ENCODE results near the gene ACSS3. TPM values are rescaled to one million over a fixed set of nuclear protein-coding genes. Genes with fewer than 3 reads are reported as not detected.
"Not testable (repeated sequence)": the region's sequence is repeated elsewhere in the genome, so short reads cannot be mapped to it uniquely, and the experiment has no call there.

ACSS3 gene
- total RNA-seq, 1 donor from 2014 or later = 15.7 TPM

- H3K4me3 Mint-ChIP-seq = no peak overlapping the region
- TF ChIP-seq CTCF (conservative IDR thresholded peaks at IDR 0.05) = no peak
- H3K36me3 Mint-ChIP-seq (ENCODE audit: low read depth) = no peaks in the 10 kb centered on the region
- H3K27me3 Mint-ChIP-seq (ENCODE audit: low read depth) = no peaks in the 10 kb centered on the region
- H3K9me3 Mint-ChIP-seq = no peaks in the 10 kb centered on the region
- H3K4me1 Mint-ChIP-seq = no peaks in the 10 kb centered on the region
- no peak for DNase-seq (ENCODE audit: low read depth, low spot score)
- H3K27ac Mint-ChIP-seq (ENCODE audit: unreplicated experiment) = no peak overlapping the region
These were observed 17.0 kb downstream of the ACSS3 start for GRCh38 chr12:81094718-81095360.

GRCh38 chr12:81095501-81096232, 17.8 kb downstream of the ACSS3 start:
- TF ChIP-seq CTCF (conservative IDR thresholded peaks at IDR 0.05) = no peak
- Mint-ChIP-seq H3K4me3 (no peak overlapping the region), H3K9me3 (no peaks in the 10 kb centered on the region), H3K27me3 (ENCODE audit: low read depth) (no peaks in the 10 kb centered on the region), H3K27ac (ENCODE audit: unreplicated experiment) (no peak overlapping the region), H3K36me3 (ENCODE audit: low read depth) (no peaks in the 10 kb centered on the region), H3K4me1 (no peaks in the 10 kb centered on the region)
- no peak for DNase-seq (ENCODE audit: low read depth, low spot score)

- H3K27ac Mint-ChIP-seq (ENCODE audit: unreplicated experiment) = no peak overlapping the region
- no peak for DNase-seq (ENCODE audit: low read depth, low spot score)
- TF ChIP-seq CTCF (conservative IDR thresholded peaks at IDR 0.05) = no peak
- H3K27me3 Mint-ChIP-seq (ENCODE audit: low read depth) = no peaks in the 10 kb centered on the region
- H3K9me3 Mint-ChIP-seq = no peaks in the 10 kb centered on the region
- no peaks in the 10 kb centered on the region for H3K36me3 Mint-ChIP-seq (ENCODE audit: low read depth)
- H3K4me1 Mint-ChIP-seq = no peaks in the 10 kb centered on the region
- no peak overlapping the region for H3K4me3 Mint-ChIP-seq
These were observed 27.8 kb downstream of the ACSS3 start for GRCh38 chr12:81105687-81106086.

- Mint-ChIP-seq H3K4me1 (no peaks in the 10 kb centered on the region), H3K27me3 (ENCODE audit: low read depth) (no peaks in the 10 kb centered on the region), H3K36me3 (ENCODE audit: low read depth) (peaks cover 14% of the 10 kb centered on the region), H3K27ac (ENCODE audit: unreplicated experiment) (no peak overlapping the region), H3K4me3 (no peak overlapping the region), H3K9me3 (peaks cover 2% of the 10 kb centered on the region)
- no peak for TF ChIP-seq CTCF (conservative IDR thresholded peaks at IDR 0.05)
- DNase-seq (ENCODE audit: low read depth, low spot score) = no peak
These were observed 36.3 kb downstream of the ACSS3 start for GRCh38 chr12:81114226-81114625.

GRCh38 chr12:81119069-81119468, 41.2 kb downstream of the ACSS3 start:
- not testable (repeated sequence) for H3K27me3 Mint-ChIP-seq (ENCODE audit: low read depth); H3K4me3 Mint-ChIP-seq; H3K27ac Mint-ChIP-seq (ENCODE audit: unreplicated experiment); H3K4me1 Mint-ChIP-seq; DNase-seq (ENCODE audit: low read depth, low spot score); H3K9me3 Mint-ChIP-seq
- H3K36me3 Mint-ChIP-seq (ENCODE audit: low read depth) = peaks cover 18% of the 10 kb centered on the region

GRCh38 chr12:81120961-81121360, 43.1 kb downstream of the ACSS3 start:
- Mint-ChIP-seq H3K9me3 (peaks cover 6% of the 10 kb centered on the region), H3K27ac (ENCODE audit: unreplicated experiment) (no peak overlapping the region), H3K4me3 (no peak overlapping the region), H3K27me3 (ENCODE audit: low read depth) (no peaks in the 10 kb centered on the region), H3K4me1 (no peaks in the 10 kb centered on the region), H3K36me3 (ENCODE audit: low read depth) (peaks cover 22% of the 10 kb centered on the region)
- no peak for DNase-seq (ENCODE audit: low read depth, low spot score)
- TF ChIP-seq CTCF (conservative IDR thresholded peaks at IDR 0.05) = no peak

Data from neural crest cell (in vitro differentiated cells).